Measurements from ENCODE around the gene SLC8A1. TPM values are rescaled to one million over a fixed set of nuclear protein-coding genes. Genes with fewer than 3 reads are reported as not detected.

The SLC8A1 gene
- total RNA-seq, 1 donor from 2014 or later = 1.9 TPM

DNA sequence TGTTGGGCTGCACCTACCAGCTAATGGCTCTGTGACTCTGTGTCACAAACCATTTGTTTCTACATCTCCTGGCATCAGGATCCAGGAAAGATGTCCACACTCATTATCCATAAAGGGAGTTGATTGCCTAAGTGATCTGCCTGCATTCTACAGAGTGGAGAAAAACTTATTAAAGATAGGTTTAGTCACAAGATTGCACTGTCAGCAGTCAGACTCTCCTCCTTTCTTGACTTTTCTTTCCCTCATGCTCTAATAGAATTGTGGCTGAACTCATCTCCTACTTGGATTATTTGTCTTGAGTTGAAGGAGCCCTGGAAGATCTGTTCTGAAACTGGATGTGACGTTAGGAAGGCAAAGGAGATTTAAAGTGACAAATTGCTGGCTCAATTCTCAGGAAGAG is 152.7 kb downstream of the SLC8A1 start:
- Mint-ChIP-seq H3K9me3 (ENCODE audit: unreplicated experiment) (no peaks in the 10 kb centered on the region), H3K4me1 (ENCODE audit: low read depth, unreplicated experiment) (no peaks in the 10 kb centered on the region), H3K4me3 (ENCODE audit: unreplicated experiment) (no peak overlapping the region), H3K27ac (ENCODE audit: unreplicated experiment) (no peak overlapping the region), H3K27me3 (ENCODE audit: unreplicated experiment) (no peaks in the 10 kb centered on the region), H3K36me3 (ENCODE audit: unreplicated experiment) (no peaks in the 10 kb centered on the region)
- TF ChIP-seq, protein P1, sequence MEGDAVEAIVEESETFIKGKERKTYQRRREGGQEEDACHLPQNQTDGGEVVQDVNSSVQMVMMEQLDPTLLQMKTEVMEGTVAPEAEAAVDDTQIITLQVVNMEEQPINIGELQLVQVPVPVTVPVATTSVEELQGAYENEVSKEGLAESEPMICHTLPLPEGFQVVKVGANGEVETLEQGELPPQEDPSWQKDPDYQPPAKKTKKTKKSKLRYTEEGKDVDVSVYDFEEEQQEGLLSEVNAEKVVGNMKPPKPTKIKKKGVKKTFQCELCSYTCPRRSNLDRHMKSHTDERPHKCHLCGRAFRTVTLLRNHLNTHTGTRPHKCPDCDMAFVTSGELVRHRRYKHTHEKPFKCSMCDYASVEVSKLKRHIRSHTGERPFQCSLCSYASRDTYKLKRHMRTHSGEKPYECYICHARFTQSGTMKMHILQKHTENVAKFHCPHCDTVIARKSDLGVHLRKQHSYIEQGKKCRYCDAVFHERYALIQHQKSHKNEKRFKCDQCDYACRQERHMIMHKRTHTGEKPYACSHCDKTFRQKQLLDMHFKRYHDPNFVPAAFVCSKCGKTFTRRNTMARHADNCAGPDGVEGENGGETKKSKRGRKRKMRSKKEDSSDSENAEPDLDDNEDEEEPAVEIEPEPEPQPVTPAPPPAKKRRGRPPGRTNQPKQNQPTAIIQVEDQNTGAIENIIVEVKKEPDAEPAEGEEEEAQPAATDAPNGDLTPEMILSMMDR (IDR thresholded peaks at IDR 0.05; ENCODE audit: partially characterized antibody, unreplicated experiment) = no peak
- no peak for DNase-seq

DNA sequence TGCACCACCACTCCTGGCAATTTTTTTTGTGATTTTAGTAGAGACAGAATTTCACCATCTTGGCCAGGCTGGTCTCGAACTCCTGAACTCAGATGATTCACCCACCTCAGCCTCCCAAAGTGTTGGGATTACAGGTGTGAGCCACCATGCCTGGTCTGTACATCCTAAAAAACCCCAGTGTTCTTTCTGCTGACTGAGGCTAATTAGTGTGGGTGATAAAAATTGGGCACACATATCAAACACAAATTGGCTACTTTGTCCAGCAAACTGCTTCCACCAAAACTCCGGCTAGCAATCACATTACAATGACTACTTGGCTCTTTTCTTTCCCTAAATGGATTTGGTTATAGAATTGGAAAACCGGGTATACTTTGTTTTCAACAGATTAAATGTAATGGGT is 153.9 kb downstream of the SLC8A1 start:
- TF ChIP-seq, protein P1 (IDR thresholded peaks at IDR 0.05; ENCODE audit: partially characterized antibody, unreplicated experiment) = no peak
- no peaks in the 10 kb centered on the region for H3K9me3 Mint-ChIP-seq (ENCODE audit: unreplicated experiment)
- no peaks in the 10 kb centered on the region for H3K27me3 Mint-ChIP-seq (ENCODE audit: unreplicated experiment)
- no peak overlapping the region for H3K27ac Mint-ChIP-seq (ENCODE audit: unreplicated experiment)
- DNase-seq = no peak
- H3K36me3 Mint-ChIP-seq (ENCODE audit: unreplicated experiment) = no peaks in the 10 kb centered on the region
- H3K4me3 Mint-ChIP-seq (ENCODE audit: unreplicated experiment) = no peak overlapping the region
- no peaks in the 10 kb centered on the region for H3K4me1 Mint-ChIP-seq (ENCODE audit: low read depth, unreplicated experiment)

DNA sequence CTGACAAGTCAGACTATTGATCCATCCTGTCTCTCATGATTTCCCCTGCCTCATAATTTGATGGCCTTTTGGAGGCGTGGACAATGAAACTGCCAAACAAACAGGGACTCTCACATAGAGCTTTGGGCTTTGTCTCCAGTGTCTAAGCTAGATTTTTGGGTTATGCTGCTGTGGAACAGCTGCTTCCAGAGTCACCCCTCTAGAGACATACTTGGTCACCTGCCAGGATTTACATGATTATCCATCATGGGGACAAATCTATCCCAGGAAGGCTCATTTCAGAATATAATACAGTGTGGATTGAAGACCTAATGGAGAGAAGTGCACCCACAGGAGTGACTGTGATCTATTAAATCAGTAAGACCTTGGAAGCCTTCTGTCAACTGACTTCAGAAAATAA is 159.6 kb downstream of the SLC8A1 start:
- H3K4me3 Mint-ChIP-seq (ENCODE audit: unreplicated experiment) = no peak overlapping the region
- no peaks in the 10 kb centered on the region for H3K36me3 Mint-ChIP-seq (ENCODE audit: unreplicated experiment)

DNA sequence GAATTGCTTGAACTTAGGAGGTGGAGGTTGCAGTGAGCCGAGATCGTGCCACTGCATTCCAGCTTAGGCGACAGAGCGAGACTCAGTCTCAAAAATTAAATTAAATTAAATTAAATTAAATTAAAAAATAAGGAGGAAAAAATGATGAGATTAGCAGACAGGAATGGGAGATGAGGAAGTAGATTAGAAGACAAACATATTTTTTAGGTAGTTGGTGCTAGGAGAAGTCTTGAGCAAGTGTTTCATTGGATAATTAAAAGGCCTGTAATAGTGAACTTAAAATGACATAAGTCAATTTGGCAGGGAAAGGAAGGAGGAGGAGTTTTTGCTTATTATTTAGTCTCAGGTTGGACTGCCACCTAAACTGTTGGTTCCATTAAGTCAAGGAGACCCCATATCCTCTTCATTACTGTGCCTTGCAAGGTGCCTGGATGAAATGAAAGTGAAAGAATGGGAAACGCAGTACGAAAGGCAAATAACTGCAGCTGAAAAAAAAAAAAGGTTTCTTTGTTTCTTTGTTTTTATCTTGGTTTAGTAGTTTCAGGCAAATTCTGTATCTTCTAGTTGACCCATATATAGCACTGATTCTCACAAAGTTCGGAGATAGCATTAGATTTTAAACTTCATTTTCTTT is 162.0 kb downstream of the SLC8A1 start:
- no peak overlapping the region for H3K4me3 Mint-ChIP-seq (ENCODE audit: unreplicated experiment)
- no peaks in the 10 kb centered on the region for H3K4me1 Mint-ChIP-seq (ENCODE audit: low read depth, unreplicated experiment)
- no peak for DNase-seq
- TF ChIP-seq, protein P1 (IDR thresholded peaks at IDR 0.05; ENCODE audit: partially characterized antibody, unreplicated experiment) = no peak
- H3K27me3 Mint-ChIP-seq (ENCODE audit: unreplicated experiment) = no peaks in the 10 kb centered on the region
- H3K9me3 Mint-ChIP-seq (ENCODE audit: unreplicated experiment) = no peaks in the 10 kb centered on the region
- H3K27ac Mint-ChIP-seq (ENCODE audit: unreplicated experiment) = no peak overlapping the region
- H3K36me3 Mint-ChIP-seq (ENCODE audit: unreplicated experiment) = no peaks in the 10 kb centered on the region

More for the DNA sequence above, 159.6 kb downstream of the SLC8A1 start:
- Mint-ChIP-seq H3K9me3 (ENCODE audit: unreplicated experiment) (no peaks in the 10 kb centered on the region), H3K27ac (ENCODE audit: unreplicated experiment) (no peak overlapping the region), H3K27me3 (ENCODE audit: unreplicated experiment) (no peaks in the 10 kb centered on the region), H3K4me1 (ENCODE audit: low read depth, unreplicated experiment) (no peaks in the 10 kb centered on the region)
- TF ChIP-seq, protein P1 (IDR thresholded peaks at IDR 0.05; ENCODE audit: partially characterized antibody, unreplicated experiment) = no peak
- no peak for DNase-seq

DNA sequence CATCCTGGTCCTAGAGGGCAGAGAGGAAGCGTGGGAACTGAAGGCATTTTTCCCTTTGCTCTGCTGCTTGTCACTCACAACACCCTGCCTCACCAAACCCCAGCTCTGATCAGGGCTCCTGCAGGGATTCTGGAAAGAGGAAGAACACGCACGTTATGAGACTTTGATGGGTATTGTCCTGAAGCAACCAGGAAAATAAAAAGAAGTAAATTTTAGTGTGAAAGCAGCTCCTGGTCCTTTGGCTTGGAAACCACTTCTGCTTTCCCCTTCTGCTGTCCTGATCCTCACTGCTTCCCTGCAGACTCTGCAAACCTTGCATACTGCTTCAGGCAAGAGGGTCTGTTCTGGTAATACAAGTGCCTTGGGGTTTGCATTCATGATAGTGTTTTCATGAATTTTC is 164.1 kb downstream of the SLC8A1 start:
- H3K9me3 Mint-ChIP-seq (ENCODE audit: unreplicated experiment) = no peaks in the 10 kb centered on the region
- H3K4me3 Mint-ChIP-seq (ENCODE audit: unreplicated experiment) = no peak overlapping the region
- no peak for DNase-seq
- H3K4me1 Mint-ChIP-seq (ENCODE audit: low read depth, unreplicated experiment) = no peaks in the 10 kb centered on the region
- no peaks in the 10 kb centered on the region for H3K27me3 Mint-ChIP-seq (ENCODE audit: unreplicated experiment)
- TF ChIP-seq, protein P1 (IDR thresholded peaks at IDR 0.05; ENCODE audit: partially characterized antibody, unreplicated experiment) = no peak
- no peak overlapping the region for H3K27ac Mint-ChIP-seq (ENCODE audit: unreplicated experiment)
- no peaks in the 10 kb centered on the region for H3K36me3 Mint-ChIP-seq (ENCODE audit: unreplicated experiment)
